NCI-H345 treated with DMSO at 0.1 percent for 48 hours (cell line): ENCODE measurements around the gene CYP3A7.
"Not testable (repeated sequence)": the region's sequence is repeated elsewhere in the genome, so short reads cannot be mapped to it uniquely, and the experiment has no call there.

ENCODE experiments used
- DNase-seq: peaks from one replicate; lab custom pipeline; 2025; ENCODE audit not compliant: unreplicated experiment; lab: John Stamatoyannopoulos, UW

CYP3A7 gene

DNA sequence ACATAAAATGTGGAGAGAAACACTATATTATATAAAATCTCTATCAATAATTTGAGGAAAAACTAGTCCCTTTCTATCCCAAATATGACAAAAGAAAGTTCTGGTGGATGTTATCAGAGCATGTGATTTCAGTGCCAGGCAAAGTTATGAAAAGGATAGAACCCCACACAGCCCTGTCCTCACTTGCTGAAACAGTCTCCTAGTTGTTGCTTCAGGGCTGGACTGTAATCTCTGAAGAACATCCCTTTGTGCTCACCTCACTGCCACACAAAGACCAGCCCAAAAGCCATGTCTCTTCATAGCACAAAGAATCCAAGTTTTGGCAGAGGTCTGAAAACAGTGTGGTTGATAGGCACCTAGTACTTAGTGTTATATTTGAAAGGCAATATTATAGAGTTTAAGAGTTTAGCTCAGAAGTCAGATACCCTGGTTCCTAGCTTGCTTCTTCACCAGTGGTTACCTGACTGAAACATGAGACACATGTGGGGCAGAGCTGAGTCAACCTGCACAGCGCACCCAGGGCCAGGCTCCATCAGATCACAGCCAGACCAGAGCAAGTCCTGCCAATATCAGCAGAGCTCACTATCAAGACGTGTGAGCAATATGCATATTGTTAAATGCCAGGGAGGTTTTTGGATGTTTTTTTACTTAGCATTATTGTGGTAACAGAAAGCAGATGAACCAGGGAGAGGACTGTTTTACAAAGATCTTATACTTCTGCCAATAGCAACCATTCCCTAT lies 25.0 kb downstream of the CYP3A7 start:
- DNase-seq = no peak

DNA sequence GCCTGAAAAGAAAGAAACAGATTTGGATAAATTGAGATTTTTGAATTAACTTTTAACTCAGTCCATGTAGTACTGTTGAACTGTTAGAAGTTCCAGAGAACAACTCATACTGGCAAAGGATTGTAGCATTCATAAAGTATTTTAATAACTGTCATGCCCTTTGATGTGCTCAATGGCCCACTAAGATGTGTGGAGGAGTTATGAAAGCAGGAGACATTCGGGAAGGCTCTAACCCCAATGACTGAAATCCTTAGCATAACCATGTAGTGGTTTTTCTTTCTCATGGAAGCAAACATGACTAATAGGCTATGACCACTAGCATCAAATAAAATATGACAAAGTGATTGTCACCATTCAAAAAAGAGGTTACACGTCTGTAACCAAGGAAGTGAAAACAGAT lies 25.7 kb downstream of the CYP3A7 start:
- DNase-seq = no peak

DNA sequence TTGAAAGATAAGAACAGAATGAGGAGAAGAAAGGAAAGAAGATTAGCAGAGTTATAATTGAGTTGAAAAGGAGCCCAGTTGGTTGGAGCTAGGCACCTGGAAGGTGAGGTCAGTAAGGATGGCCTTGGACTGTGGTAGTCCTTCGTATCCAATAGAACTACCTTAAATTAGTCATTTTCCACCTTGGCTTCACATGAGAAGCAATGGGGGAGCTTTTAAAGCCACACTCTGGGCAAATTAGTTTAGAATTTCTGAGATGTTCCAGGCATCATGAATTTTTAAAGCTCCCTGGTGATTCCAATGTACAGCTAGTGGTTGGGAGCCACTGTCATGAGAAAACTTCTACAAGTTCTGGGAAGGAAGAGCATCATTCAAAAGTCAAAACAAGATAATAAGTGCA lies 27.9 kb downstream of the CYP3A7 start:
- no peak for DNase-seq

DNA sequence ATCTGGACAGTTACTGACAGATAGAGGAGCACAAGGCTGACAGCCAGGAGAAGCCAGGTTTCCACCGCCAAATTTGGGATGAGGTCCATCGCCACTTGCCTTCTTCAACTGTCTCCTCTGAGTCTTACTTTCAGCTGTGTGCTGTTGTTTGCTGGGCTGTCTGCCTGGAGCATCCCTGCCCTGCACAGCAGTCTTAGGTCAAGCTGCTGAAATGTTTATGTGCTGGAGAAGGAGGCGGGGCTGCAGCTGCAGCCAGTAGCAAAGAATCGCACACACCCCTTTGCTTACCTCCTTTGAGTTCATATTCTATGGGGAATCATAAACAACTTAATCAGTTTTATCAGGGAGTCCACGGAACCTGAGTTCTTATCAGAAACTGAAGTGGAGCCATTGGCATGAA lies 35.0 kb downstream of the CYP3A7 start:
- DNase-seq = no peak

DNA sequence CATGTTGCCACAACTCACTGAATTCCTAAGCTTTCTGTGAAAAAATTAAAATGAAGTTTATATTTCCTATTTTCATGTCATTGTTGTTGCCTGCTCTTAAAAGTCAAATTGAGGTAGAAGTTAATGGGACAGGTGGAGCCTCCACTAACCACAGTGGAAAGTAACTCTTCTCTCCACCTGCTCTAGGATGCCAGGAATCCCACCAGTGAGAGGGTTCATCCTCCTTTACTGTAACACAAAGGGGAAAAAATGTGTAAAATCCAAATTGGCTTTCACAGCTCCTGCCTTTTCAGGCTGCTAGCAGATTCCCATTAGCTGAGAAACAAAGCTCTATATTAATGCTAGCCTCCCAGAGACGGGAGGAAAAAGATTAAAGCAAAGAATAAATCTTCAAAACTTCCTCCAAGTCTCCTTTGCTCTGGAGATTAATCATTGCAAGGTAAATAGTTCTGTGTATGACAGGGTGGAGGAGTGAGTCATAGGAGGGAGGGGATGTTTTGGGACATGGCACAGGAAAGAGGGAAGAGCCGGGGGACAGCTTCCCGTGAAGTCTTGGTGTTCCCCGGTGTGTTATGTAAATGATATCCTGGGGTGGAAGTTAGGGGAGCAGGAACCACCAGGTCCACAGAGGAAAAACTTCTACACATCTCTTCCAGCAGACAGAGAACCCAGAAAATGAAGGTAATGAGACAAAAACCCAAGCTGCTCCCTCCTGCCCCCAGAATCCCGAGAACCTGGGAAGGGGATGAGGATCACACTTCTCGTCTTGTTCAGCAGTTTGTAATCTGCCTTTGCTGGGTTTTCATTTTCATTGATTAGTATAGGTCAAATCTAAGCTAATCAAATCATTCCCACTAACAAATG lies 35.9 kb downstream of the CYP3A7 start:
- not testable (repeated sequence) for DNase-seq

DNA sequence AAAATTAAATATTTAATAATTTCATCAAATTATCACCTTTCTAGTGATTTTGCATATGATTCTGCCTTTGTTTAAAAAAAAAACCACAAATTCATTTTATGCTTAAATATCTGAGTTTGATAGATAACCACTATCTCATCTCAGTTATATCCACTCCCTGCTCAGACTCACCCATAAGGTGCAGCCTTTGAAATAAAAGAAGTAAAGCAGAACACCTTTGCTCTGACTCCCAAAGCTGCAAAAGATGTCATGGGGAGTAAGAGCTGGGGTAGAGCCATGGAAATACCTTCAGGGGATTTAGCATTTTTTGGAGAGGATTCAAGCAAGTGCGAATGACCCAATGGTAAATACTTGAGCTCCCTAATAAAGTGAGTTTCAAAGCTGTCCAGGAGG lies 40.1 kb downstream of the CYP3A7 start:
- DNase-seq = no peak

DNA sequence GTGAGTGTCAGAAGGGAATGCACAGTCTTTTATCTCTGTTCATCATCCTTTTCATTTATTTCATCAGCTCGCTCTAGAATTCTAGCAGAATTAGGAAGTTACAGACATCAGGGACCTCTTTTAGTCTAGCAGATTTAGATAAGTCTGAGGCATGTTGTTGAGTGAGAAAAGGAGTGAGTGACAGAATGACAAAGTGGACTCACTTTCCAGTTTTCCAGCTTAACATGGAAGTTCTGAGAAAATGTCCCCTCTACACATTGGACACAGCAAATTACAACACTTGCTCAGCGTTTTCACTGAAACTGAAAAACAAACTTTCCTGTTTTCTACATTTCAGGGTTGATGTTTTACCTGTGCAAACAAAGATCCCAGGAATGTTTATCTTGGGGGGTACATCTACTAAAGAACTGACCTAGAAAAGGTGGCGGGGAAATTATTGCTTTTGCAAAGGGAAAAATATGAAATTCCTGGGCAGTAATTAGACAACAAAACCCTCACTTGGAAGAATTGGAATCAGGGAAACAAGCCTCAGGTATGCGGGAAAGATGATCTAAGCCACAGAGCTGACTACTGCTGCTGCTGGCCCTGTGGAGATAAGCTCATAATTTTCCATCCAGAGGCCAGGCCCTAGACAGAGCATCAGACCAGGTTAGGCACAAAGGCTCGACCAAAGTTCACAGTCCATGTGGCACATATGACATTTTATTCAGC lies 40.6 kb downstream of the CYP3A7 start:
- no peak for DNase-seq

DNA sequence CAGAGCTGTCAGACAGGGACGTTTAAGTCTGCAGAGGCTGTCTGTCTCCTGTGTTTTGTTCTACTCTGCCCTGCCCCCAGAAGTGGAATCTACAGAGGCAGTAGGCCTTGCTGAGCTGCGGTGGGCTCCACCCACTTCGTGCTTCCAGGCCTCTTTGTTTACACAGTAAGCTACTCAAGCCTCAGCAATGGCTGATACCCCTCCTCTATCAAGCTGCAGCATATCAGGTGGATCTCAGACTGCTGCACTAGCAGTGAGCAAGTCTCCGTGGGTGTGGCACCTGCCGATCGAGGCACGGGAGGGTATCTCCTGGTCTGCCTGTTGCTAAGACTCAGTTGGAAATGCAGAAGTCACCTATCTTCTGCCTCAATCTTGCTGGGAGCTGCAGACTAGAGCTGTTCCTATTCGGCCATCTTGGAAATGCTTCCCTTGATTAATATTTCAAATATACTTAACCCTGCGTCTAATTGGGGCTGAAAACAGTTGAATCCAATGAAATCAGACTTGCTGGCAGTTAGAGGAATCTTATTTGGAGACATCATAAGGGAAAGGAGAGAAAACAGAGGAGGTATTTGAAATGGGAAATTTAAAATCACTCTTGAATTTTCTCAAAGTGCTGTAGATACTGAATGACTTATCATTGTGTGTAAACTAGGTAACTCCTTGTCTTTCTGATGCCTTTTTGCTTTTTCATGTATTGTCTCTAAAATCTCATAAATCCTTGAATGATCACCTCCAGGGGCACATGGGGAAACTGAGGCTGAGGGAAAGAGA lies 41.4 kb downstream of the CYP3A7 start:
- DNase-seq = peak; percentile 10

DNA sequence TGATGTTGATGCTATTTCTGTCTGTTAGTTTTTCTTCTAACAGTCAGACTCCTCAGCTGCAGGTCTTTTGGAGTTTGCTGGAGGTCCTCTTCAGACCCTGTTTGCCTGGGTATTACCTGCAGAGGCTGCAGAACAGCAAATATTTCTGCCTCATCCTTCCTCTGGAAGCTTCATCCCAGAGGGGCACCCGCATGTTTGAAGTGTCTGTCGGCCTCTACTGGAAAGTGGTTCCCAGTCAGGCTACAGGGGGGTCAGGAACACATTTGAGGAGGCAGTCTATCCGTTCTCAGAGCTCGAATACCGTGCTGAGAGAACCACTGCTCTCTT lies 41.9 kb downstream of the CYP3A7 start:
- no peak for DNase-seq

DNA sequence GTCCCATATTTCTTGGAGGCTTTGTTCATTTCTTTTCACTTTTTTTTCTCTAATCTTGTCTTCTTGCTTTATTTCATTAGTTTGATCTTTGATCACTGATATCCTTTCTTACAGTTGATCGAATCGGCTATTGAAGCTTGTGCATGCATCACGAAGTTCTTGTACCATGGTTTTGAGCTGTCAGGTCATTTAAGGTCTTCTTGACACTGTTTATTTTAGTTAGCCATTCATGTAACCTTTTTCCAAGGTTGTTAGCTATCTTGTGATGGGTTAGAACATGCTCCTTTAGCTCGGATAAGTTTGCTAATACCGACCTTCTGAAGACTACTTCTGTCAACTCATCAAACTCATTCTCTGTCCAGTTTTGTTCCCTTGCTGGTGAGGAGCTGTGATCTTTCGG lies 42.4 kb downstream of the CYP3A7 start:
- DNase-seq = not testable (repeated sequence)

DNA sequence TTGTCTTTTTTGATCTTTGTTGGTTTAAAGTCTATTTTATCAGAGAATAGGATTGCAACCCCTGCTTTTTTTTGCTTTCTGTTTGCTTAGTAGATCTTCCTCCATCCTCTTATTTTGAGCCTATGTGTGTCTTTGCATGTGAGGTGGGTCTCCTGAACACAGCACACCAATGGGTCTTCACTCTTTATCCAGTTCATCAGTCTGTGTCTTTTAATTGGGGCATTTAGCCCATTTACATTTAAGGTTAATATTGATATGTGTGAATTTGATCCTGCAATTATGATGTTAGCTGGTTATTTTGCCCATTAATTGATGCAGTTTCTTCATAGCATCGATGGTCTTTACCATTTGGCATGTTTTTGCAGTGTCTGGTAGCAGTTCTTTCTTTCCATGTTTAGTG lies 43.3 kb downstream of the CYP3A7 start:
- not testable (repeated sequence) for DNase-seq

DNA sequence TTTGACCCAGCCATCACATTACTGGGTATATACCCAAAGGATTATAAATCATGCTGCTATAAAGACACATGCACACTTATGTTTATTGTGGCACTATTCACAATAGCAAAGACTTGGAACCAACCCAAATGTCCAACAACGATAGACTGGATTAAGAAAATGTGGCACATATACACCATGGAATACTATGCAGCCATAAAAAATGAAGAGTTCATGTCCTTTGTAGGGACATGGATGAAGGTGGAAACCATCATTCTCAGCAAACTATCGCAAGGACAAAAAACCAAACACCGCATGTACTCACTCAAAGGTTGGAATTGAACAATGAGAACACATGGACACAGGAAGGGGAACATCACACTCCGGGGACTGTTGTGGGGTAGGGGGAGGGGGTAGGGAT lies 44.1 kb downstream of the CYP3A7 start:
- not testable (repeated sequence) for DNase-seq

DNA sequence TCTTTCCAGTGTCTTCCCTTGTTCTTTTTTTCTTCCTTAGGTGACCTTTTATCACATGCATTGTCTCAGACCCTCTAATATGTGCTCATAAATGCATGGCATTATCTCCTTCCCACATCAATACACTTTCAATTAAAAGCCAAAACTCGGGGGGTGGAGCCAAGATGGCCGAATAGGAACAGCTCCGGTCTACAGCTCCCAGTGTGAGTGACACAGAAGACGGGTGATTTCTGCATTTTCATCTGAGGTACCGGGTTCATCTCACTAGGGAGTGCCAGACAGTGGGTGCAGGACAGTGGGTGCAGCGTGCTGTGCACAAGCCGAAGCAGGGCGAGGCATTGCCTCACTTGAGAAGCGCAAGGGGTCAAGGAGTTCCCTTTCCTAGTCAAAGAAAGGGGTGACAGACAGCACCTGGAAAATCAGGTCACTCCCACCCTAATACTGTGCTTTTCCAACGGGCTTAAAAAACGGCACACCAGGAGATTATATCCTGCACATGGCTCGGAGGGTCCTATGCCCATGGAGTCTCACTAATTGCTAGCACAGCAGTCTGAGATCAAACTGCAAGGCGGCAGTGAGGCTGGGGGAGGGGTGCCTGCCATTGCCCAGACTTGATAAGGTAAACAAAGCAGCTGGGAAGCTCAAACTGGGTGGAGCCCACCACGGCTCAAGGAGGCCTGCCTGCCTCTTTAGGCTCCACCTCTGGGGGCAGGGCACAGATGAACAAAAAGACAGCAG lies 49.0 kb downstream of the CYP3A7 start:
- DNase-seq = not testable (repeated sequence)

DNA sequence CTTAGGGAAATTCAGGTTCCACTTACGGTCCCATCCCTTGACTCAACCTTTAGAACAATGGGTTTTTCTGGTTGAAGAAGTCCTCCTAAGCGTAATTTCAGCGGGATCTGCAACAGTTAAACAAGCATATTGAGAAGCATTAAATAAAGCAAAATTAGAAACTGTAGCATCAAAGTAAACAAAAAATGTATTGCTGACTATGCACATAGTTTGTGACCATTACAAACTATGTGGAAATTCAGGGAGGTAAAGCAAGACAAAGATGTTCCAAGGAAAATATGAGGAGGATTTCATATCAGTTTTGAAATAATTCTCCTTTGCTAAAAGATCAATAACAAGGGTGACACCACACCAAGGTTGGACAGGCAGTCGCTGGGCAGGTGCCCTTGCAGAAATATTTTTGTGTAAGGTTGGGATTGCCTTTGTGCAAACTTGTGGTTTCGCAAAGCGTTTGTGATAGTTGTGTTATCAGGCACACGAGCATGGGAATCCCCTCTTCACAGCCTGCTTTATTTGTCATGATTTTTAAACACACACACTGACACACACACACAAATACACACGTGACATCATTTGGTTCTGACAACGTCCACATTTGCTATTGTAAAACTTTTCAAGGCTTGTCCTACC lies 49.8 kb downstream of the CYP3A7 start:
- no peak for DNase-seq

DNA sequence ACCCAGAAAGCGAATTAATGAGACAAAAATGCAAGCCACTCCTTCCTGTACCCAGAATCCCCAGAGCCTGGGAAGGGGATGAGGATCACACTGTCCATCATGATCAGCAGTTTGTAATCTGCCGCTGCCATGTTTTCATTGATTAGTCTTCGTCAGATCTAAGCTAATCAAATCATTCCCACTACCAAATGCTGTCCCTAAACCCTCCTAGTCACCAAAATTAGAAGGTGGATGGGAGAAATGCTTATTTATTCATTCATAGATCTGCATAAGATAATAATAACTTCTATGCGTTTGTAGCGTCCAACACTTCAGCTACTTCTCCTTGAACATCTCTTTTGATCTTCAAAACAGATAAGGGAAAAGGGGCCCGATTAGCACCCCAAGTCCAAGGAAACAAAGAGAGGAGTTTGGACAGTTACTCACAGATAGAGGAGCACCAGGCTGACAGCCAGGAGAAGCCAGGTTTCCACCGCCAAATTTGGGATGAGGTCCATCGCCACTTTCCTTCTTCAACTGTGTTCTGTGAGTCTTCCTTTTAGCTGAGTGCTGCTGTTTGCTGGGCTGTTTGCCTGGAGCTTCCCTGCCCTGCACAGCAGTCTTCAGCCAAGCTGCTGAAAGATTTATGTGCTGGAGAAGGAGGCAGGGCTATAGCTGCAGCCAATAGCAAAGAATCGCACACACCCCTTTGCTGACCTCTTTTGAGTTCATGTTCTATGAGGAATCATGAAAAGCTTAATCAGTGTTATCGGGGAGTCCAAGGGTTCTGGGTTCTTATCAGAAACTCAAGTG lies 55.4 kb downstream of the CYP3A7 start, which contains the start of gene CYP3A5:
Gene CYP3A5, minus strand, starts transcription at position 597 of the 792 bp plus-strand sequence. Its CDS starts 100 bp downstream, at position 497.
- DNase-seq = no peak

DNA sequence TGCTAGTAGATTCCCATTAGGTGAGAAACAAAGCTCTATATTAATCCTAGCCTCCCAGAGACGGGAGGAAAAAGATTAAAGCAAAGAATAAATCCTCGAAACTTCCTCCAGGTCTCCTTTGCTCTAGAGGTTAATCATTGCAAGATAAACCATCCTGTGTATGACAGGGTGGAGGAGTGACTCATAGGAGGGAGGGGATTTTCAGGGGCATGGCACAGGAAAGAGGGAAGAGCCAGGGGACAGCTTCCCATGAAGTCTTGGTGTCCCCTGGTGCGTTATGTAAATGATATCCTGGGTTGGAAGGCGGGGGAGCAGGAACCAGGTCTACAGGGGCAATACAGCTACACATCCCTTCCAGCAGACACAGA lies 56.0 kb downstream of the CYP3A7 start:
- no peak for DNase-seq

DNA sequence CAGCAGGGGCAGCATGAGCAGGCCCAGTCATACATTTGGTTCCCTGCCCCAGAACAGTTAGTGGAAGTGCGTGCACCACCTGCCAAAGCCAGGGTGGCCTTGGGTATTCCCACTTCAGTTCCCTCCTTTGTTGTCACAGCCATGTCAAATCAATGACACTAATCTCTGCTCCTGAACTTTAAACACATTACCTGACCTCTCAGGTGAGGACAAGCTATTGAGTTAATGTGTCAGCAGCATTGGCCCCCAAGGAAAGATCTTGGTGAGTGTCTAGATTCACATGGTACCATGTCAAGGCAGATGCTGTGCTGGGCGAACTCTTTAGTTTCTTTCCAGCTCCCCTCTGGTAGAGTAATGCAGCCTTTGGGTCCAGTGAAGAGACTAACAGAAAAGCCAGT lies 57.3 kb downstream of the CYP3A7 start:
- DNase-seq = no peak

DNA sequence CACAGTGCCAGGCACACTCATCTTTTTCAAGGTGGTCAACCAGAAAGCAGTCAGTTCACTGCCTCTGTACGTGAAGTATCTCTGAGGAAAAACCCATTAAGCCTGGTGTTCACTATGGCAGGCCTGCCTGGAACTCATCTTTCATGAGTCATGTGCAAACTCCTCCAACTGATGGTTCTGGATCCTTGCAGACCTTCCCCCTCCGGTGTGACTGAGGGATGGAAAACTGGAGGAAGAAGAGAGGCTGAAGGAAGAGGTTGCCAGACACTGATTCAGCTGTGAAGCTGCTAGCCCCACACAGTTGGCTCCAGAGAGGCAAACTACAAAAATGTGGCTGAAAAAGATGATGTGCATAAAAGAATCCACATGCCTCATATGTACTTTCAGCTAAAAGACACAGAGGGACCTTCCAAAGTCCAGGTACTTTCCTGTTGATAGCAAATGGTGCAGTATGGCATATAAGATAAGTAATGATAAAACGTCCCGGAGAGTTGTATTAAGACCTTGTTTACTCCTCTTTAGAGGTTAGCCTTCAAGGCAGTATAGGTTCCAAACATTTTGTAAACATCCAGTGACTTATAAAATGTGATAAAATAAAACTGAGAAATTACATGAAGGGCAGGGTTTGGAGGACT lies 57.9 kb downstream of the CYP3A7 start:
- no peak for DNase-seq
